Measurements from ENCODE around the gene UBE2I.

- TF ChIP-seq CTCF (IDR thresholded peaks at IDR 0.05) (no peak), POLR2AphosphoS5 (IDR thresholded peaks at IDR 0.05; ENCODE audit: low read depth, low read length) (peak; percentile 52; the same call in 1 of the 2 replicates), SIN3A (IDR thresholded peaks at IDR 0.05; ENCODE audit: borderline replicate concordance, insufficient read depth, low read depth, low read length) (no peak)
Measured at GRCh38 chr16:1308036-1308976, 1.1 kb upstream of the UBE2I start.
